ENCODE results near the gene FUCA2.

- TF ChIP-seq RFX5 (IDR thresholded peaks at IDR 0.05; ENCODE audit: borderline replicate concordance, low read depth, low read length) (no peak), CTCF (IDR thresholded peaks at IDR 0.05; ENCODE audit: control extremely low read depth in 1 of 3, insufficient read depth in 1 of 3, low read depth in 1 of 3, low read length in 3 of 3) (no peak), TCF12 (IDR thresholded peaks at IDR 0.05; ENCODE audit: low read depth, low read length) (0 out of 2 replicates have a peak, but pooled peaks have one; percentile 76), HDAC2 (IDR thresholded peaks at IDR 0.05; ENCODE audit: borderline replicate concordance in 1 of 2, low read depth in 2 of 2, low read length in 2 of 2) (0 out of 4 replicates have a peak, but pooled peaks of 1 of the 2 experiments have one; percentile 36), GTF2F1 (IDR thresholded peaks at IDR 0.05; ENCODE audit: borderline replicate concordance, low read depth, low read length) (peak; percentile 75; the same call in 1 of the 2 replicates), YY1 (IDR thresholded peaks at IDR 0.05; ENCODE audit: low read depth, low read length) (peak; percentile 83), TBP (IDR thresholded peaks at IDR 0.05; ENCODE audit: low read depth, low read length) (peak; percentile 96), MAX (IDR thresholded peaks at IDR 0.05) (peak; percentile 81), SIX5 (IDR thresholded peaks at IDR 0.05; ENCODE audit: low read depth, low read length) (peak; percentile 34; the same call in 1 of the 2 replicates), CEBPB (IDR thresholded peaks at IDR 0.05; ENCODE audit: low read depth, low read length) (no peak), POLR2A (IDR thresholded peaks at IDR 0.05; ENCODE audit: control extremely low read depth in 1 of 2, low read depth in 2 of 2, low read length in 2 of 2) (peak; percentile 69 to 85), BACH1 (IDR thresholded peaks at IDR 0.05; ENCODE audit: low read length) (no peak)
These were observed 60.8 kb downstream of the FUCA2 start, which contains the start of the genes ADAT2 and PEX3 for GRCh38 chr6:143450453-143451371.

Data from H1 (cell line).